ENCODE results near the gene EFCAB12. TPM values are rescaled to one million over a fixed set of nuclear protein-coding genes. Genes with fewer than 3 reads are reported as not detected.
A peak's percentile ranks its signal among the peaks of the same experiment; 100 is the strongest.

EFCAB12 gene
- total and polyA plus RNA-seq, 2 of the 4 experiments (the other 2 are of a cell fraction): under 0.01 to 0.17 TPM

DNA sequence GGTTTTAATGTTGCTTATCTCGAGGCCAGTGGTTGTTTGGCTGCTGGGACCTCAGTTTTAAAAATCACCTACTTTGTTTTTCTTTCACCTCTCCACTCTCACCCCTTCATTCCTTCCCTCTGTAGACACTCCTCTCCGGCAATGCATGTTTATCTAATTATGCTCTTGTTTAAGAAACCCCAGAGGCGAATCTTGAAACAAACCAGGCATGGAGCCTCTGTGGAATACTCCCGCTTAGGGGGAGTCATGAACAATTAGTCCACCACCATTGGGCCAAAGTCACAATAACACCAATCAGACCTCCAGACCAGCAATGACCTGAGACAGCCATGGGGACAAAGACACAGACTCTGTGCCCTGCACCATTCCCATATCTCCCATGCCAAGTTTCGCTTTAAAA is 53.3 kb downstream of the EFCAB12 start:
- intact Hi-C loops (cut with micrococcal nuclease): no loop called here

More for the DNA sequence above, 53.3 kb downstream of the EFCAB12 start:
- Histone ChIP-seq H3K56ac (ENCODE audit: extremely low read depth, insufficient read depth, low read length) (no peak overlapping the region), H3K27ac (ENCODE audit: insufficient read depth, low read length) (no peak overlapping the region), H3K4me3 (ENCODE audit: insufficient read depth, low read depth, low read length) (no peak overlapping the region), H2BK5ac (ENCODE audit: low read depth, low read length, poor library complexity, severe bottlenecking) (no peak overlapping the region), H3K4ac (ENCODE audit: low read depth, low read length) (no peak overlapping the region), H2BK120ac (ENCODE audit: low read depth, low read length) (no peak overlapping the region), H3K4me1 (ENCODE audit: control insufficient read depth, insufficient read depth, low read length) (peaks cover 4% of the 10 kb centered on the region; the same call in 1 of the 2 replicates), H3K4me2 (ENCODE audit: low read depth, low read length) (no peak overlapping the region; the same call in 1 of the 2 replicates), H3K18ac (ENCODE audit: low read depth, low read length) (no peak overlapping the region; the same call in 1 of the 2 replicates), H3K79me1 (ENCODE audit: low read depth in 1 of 2, low read length in 2 of 2) (no peaks in the 10 kb centered on the region), H3K9me3 (ENCODE audit: control insufficient read depth, insufficient read depth, low read length) (no peaks in the 10 kb centered on the region), H2AK5ac (ENCODE audit: low read depth, low read length) (no peak overlapping the region), H4K8ac (ENCODE audit: low read depth in 2 of 2, low read length in 2 of 2) (no peak overlapping the region), H2BK20ac (ENCODE audit: low read depth, low read length) (no peak overlapping the region), H4K5ac (ENCODE audit: low read depth, low read length) (no peak overlapping the region), H3K9ac (ENCODE audit: low read depth, low read length) (no peak overlapping the region), H2AK9ac (replicated peaks; ENCODE audit: low read depth, low read length, poor library complexity) (no peak overlapping the region), H4K91ac (ENCODE audit: insufficient read depth, low read depth, low read length) (no peak overlapping the region), H2AFZ (replicated peaks; ENCODE audit: low read length, poor library complexity) (no peak overlapping the region), H3K36me3 (ENCODE audit: control insufficient read depth, insufficient read depth, low read length) (no peaks in the 10 kb centered on the region), H2BK15ac (ENCODE audit: low read depth, low read length) (no peak overlapping the region), H3K14ac (replicated peaks; ENCODE audit: low read depth, low read length) (no peak overlapping the region), H3K9me1 (ENCODE audit: insufficient read depth, low read length) (peaks cover 7% of the 10 kb centered on the region), H3K23ac (ENCODE audit: low read depth, low read length) (no peak overlapping the region), H3K27me3 (ENCODE audit: control insufficient read depth, insufficient read depth, low read length) (no peaks in the 10 kb centered on the region), H4K20me1 (ENCODE audit: insufficient read depth, low read length) (no peaks in the 10 kb centered on the region; the same call in 1 of the 2 replicates)
- ATAC-seq (ENCODE audit: low read depth) (peak; percentile 72), DNase-seq (no peak)
- ChIA-PET CTCF (interaction anchor here (0.6 kb wide), 2 partner anchors 305 to 530 kb away, joined by 3 read pairs; no protein-coding TSS in a partner anchor), POLR2A (ENCODE audit: unreplicated experiment) (interaction anchor here (0.6 kb wide), 1 partner anchor 65 kb away, joined by 8 read pairs; the partner anchor contains the start of gene MBD4)
- BruUV-seq (replicated peaks): no TSS peak
- WGBS, 2 experiments (ENCODE audit: extremely low coverage in 2 of 2, insufficient read length in 1 of 2): 100% methylated on average over 1 of the region's 5 CpGs; no CpG with 5 or more reads in 1 of the 2 experiments
- in situ Hi-C loops (cut with MboI; ENCODE audit: low sequenced_read_pairs): loop anchor here (25.0 kb wide), 1 partner anchor 237 kb away; the partner anchor contains the start of gene PLXND1
- dilution Hi-C loops (cut with HindIII; ENCODE audit: low sequenced_read_pairs, unreplicated experiment): no loop called here
- TF ChIP-seq, protein P1, sequence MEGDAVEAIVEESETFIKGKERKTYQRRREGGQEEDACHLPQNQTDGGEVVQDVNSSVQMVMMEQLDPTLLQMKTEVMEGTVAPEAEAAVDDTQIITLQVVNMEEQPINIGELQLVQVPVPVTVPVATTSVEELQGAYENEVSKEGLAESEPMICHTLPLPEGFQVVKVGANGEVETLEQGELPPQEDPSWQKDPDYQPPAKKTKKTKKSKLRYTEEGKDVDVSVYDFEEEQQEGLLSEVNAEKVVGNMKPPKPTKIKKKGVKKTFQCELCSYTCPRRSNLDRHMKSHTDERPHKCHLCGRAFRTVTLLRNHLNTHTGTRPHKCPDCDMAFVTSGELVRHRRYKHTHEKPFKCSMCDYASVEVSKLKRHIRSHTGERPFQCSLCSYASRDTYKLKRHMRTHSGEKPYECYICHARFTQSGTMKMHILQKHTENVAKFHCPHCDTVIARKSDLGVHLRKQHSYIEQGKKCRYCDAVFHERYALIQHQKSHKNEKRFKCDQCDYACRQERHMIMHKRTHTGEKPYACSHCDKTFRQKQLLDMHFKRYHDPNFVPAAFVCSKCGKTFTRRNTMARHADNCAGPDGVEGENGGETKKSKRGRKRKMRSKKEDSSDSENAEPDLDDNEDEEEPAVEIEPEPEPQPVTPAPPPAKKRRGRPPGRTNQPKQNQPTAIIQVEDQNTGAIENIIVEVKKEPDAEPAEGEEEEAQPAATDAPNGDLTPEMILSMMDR (conservative IDR thresholded peaks at IDR 0.05; ENCODE audit: low read depth, low read length): no peak
- no peak for TF ChIP-seq SMC3 (IDR thresholded peaks at IDR 0.05; ENCODE audit: low read depth, low read length)
- no peak for TF ChIP-seq RFX5 (IDR thresholded peaks at IDR 0.05; ENCODE audit: low read depth, low read length)
- TF ChIP-seq RCOR1 (IDR thresholded peaks at IDR 0.05; ENCODE audit: insufficient replicate concordance, low read length): no peak
- no peak for TF ChIP-seq POLR2A (IDR thresholded peaks at IDR 0.05; ENCODE audit: low read depth, low read length)
- no peak for TF ChIP-seq FOS (IDR thresholded peaks at IDR 0.05; ENCODE audit: low read depth, low read length)
- TF ChIP-seq CHD1 (IDR thresholded peaks at IDR 0.05; ENCODE audit: low read depth, low read length): no peak
- TF ChIP-seq MAFK (IDR thresholded peaks at IDR 0.05; ENCODE audit: low read depth, low read length): no peak
- no peak for TF ChIP-seq BHLHE40 (IDR thresholded peaks at IDR 0.05; ENCODE audit: low read depth, low read length)
- TF ChIP-seq MAZ (IDR thresholded peaks at IDR 0.05; ENCODE audit: borderline replicate concordance, low read depth, low read length): no peak
- no peak for TF ChIP-seq NFE2L2 (IDR thresholded peaks at IDR 0.05; ENCODE audit: low read depth, low read length)
- TF ChIP-seq RAD21 (IDR thresholded peaks at IDR 0.05; ENCODE audit: low read length): no peak
- no peak for TF ChIP-seq MXI1 (IDR thresholded peaks at IDR 0.05; ENCODE audit: borderline replicate concordance, low read depth, low read length)
- TF ChIP-seq, protein P2, sequence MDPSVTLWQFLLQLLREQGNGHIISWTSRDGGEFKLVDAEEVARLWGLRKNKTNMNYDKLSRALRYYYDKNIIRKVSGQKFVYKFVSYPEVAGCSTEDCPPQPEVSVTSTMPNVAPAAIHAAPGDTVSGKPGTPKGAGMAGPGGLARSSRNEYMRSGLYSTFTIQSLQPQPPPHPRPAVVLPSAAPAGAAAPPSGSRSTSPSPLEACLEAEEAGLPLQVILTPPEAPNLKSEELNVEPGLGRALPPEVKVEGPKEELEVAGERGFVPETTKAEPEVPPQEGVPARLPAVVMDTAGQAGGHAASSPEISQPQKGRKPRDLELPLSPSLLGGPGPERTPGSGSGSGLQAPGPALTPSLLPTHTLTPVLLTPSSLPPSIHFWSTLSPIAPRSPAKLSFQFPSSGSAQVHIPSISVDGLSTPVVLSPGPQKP (IDR thresholded peaks at IDR 0.05; ENCODE audit: borderline replicate concordance, low read depth, low read length): no peak
- TF ChIP-seq, protein P3, sequence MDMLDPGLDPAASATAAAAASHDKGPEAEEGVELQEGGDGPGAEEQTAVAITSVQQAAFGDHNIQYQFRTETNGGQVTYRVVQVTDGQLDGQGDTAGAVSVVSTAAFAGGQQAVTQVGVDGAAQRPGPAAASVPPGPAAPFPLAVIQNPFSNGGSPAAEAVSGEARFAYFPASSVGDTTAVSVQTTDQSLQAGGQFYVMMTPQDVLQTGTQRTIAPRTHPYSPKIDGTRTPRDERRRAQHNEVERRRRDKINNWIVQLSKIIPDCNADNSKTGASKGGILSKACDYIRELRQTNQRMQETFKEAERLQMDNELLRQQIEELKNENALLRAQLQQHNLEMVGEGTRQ (IDR thresholded peaks at IDR 0.05; ENCODE audit: low read depth, low read length): no peak
- no peak for TF ChIP-seq CEBPB (IDR thresholded peaks at IDR 0.05; ENCODE audit: low read depth, low read length)
